ENCODE measurements around the gene FAM168B. TPM values are rescaled to one million over a fixed set of nuclear protein-coding genes. Genes with fewer than 3 reads are reported as not detected.

The FAM168B gene
- polyA plus RNA-seq, 1 donor: 71.6 TPM

DNA sequence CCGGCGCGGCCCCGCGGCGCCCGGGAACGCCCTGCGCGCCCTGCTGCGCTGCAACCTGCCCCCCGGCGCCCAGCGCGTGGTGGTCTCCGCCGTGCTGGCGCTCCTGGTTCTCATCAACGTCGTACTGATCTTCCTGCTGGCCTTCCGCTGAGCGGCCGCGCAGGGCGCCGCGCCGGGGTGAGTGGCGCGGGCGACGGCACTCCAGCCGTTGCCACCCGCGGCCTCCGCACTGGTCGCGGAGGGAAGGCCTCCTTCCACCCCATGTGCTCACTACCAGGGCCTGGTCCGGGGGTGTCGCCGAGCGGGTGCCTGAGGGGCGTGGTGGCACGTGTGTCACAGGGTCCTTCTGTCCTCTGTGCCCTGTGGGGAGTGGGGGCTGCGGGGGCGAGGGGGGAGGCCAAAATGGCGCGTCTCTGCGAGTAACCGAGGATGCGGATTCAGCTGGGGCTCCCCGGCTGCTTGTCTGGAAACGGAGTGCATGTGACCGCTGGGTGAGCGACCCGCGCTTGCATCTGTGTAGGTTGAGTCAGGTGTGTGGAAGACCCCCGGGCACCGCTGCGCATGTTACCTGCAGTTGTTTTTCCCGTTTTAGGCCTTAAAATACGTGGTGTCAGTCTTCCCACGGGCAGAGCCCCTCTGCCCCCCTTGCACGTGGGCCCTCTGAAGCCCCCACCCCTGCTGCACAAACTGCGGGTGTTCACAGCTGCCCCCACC lies 58.0 kb downstream of the FAM168B start:
- WGBS (ENCODE audit: insufficient coverage, low lambda C conversion rate): no CpG with 5 or more reads among the region's 65 CpGs
- peaks cover 65% of the 10 kb centered on the region for H3K27me3 ChIP-seq (ENCODE audit: control insufficient read depth, insufficient read depth, low read length)
- peaks cover 7% of the 10 kb centered on the region for H3K9me3 ChIP-seq (ENCODE audit: control insufficient read depth, low read depth, low read length)
- H3K4me3 ChIP-seq (ENCODE audit: low read length): no peak overlapping the region
- H3K36me3 ChIP-seq (ENCODE audit: control insufficient read depth, insufficient read depth, low read length): no peaks in the 10 kb centered on the region
- no peak overlapping the region for H3K27ac ChIP-seq (ENCODE audit: low read length)
- DNase-seq: no peak
- peaks cover 3% of the 10 kb centered on the region for H3K4me1 ChIP-seq (ENCODE audit: control insufficient read depth, insufficient read depth, low read length)

DNA sequence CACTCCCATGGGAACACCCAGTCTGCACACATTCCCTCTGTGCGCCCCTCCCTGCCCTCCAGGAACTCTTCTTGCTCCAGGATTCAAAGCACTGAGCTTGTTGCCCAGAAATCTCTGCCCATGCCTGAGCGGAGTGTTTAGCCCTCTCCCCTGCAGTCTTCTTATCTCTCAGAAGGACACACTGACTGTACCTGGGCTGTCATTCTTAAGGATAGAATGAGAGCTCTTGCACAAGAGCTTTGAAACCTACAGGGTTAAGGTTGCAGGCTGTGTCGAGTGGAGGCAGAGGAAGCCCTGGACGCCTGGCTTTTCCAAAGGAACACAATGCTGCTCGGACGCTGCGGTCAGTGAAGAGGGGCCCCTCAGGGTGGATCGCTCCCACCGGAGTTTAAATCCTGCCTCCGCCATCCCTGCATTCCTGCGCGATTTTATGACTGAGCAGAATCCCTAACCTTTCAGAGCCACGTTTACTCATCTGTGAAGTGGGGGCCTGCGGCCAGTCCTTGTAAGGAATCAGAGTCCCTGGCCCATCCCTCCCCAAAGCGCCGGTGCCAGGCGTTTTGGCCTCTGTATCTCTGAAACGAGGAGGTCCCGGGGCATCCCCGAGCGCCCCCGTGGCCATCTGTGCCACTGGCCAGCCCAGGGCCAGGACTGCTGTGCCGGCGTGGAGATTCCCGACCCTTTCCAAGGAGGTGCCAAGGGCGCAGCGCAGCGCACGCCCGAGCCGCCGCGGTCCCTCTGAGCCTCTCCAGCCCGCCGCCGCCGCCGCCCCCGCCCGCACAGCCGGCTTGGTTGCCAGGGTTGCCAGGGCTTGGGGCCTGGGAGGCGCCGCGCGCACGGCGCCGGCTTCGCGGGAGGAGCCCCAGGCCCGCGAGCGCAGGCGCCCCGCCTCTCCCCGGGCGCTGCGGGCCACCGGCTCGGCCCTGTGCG lies 58.9 kb downstream of the FAM168B start:
- peak overlapping the region; percentile 18 for H3K4me3 ChIP-seq (ENCODE audit: low read length)
- peaks cover 3% of the 10 kb centered on the region for H3K4me1 ChIP-seq (ENCODE audit: control insufficient read depth, insufficient read depth, low read length)
- no peak overlapping the region for H3K27ac ChIP-seq (ENCODE audit: low read length)
- peaks cover under 1% of the 10 kb centered on the region for H3K9me3 ChIP-seq (ENCODE audit: control insufficient read depth, low read depth, low read length)
- peaks cover 56% of the 10 kb centered on the region for H3K27me3 ChIP-seq (ENCODE audit: control insufficient read depth, insufficient read depth, low read length)
- H3K36me3 ChIP-seq (ENCODE audit: control insufficient read depth, insufficient read depth, low read length): no peaks in the 10 kb centered on the region
- DNase-seq: peak in 1 of 2 donors; percentile 29
- no CpG with 5 or more reads among the region's 61 CpGs for WGBS (ENCODE audit: insufficient coverage, low lambda C conversion rate)

DNA sequence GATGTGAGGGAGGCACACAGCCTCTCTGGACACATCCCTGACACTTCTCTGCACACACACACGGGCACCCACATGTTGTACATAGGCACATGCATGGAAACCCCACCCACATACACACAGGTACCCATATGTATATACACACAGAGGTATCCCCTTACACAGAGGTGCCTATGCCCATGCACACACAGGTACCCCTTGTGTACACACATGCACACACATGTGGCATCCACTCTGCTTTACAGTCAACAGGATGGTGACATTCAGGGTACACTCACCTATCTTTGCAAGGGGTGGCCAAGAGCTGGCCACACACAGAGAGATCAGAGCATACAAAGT lies 59.5 kb downstream of the FAM168B start:
- H3K36me3 ChIP-seq (ENCODE audit: control insufficient read depth, insufficient read depth, low read length): no peaks in the 10 kb centered on the region
- no peak overlapping the region for H3K4me3 ChIP-seq (ENCODE audit: low read length)
- no CpG with 5 or more reads among the region's 1 CpG for WGBS (ENCODE audit: insufficient coverage, low lambda C conversion rate)
- peaks cover 3% of the 10 kb centered on the region for H3K4me1 ChIP-seq (ENCODE audit: control insufficient read depth, insufficient read depth, low read length)
- H3K9me3 ChIP-seq (ENCODE audit: control insufficient read depth, low read depth, low read length): no peaks in the 10 kb centered on the region
- peaks cover 50% of the 10 kb centered on the region for H3K27me3 ChIP-seq (ENCODE audit: control insufficient read depth, insufficient read depth, low read length)
- no peak overlapping the region for H3K27ac ChIP-seq (ENCODE audit: low read length)
- no peak for DNase-seq

DNA sequence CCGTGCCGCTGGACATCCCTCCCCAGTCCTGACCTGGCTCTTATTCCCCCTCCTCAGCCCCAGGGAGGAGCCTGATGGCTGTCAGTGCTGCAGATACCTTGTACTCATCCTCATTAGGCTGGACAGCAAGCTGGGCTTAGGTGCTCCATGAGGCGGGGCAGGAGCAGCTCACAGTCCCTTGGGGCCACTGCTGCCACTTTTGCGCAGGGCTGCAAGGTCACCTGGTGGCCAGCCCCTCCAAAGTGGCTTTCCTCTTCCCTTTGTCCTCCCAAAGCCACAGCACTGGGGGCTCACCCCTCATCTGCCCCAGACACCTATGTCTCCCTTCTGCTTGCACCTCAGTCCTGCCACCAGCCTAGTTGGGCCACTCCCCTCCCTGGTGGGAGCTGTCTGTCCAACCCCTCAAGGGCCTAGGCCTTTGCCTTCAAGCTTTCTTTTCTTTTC lies 60.8 kb downstream of the FAM168B start:
- no peaks in the 10 kb centered on the region for H3K36me3 ChIP-seq (ENCODE audit: control insufficient read depth, insufficient read depth, low read length)
- H3K9me3 ChIP-seq (ENCODE audit: control insufficient read depth, low read depth, low read length): no peaks in the 10 kb centered on the region
- no peak overlapping the region for H3K4me3 ChIP-seq (ENCODE audit: low read length)
- H3K27me3 ChIP-seq (ENCODE audit: control insufficient read depth, insufficient read depth, low read length): peaks cover 40% of the 10 kb centered on the region
- no CpG with 5 or more reads among the region's 4 CpGs for WGBS (ENCODE audit: insufficient coverage, low lambda C conversion rate)
- no peak overlapping the region for H3K27ac ChIP-seq (ENCODE audit: low read length)
- DNase-seq: no peak
- peaks cover 3% of the 10 kb centered on the region for H3K4me1 ChIP-seq (ENCODE audit: control insufficient read depth, insufficient read depth, low read length)

DNA sequence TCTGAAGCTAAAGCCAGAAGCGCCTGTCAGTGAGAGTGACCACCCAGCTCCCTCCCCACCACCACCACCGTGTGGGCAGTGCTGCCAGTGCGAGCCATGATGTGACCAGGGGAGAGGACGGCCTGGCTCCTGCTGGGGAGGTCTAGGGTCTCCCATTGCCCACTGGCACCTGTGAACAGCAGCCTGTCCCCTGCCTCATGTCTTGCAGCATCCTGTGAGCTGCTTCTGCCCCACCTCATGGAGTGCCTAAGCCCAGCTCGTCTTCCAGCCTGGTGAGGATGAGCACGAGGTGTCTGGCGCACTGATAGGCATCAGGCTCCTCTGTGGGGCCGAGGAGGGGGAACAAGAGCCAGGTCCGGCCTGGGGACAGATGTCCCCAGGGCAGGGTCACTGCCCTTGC lies 61.4 kb downstream of the FAM168B start:
- DNase-seq: no peak
- H3K9me3 ChIP-seq (ENCODE audit: control insufficient read depth, low read depth, low read length): no peaks in the 10 kb centered on the region
- peaks cover 34% of the 10 kb centered on the region for H3K27me3 ChIP-seq (ENCODE audit: control insufficient read depth, insufficient read depth, low read length)
- no peak overlapping the region for H3K4me3 ChIP-seq (ENCODE audit: low read length)
- WGBS (ENCODE audit: insufficient coverage, low lambda C conversion rate): no CpG with 5 or more reads among the region's 9 CpGs
- no peak overlapping the region for H3K27ac ChIP-seq (ENCODE audit: low read length)
- H3K4me1 ChIP-seq (ENCODE audit: control insufficient read depth, insufficient read depth, low read length): peaks cover 3% of the 10 kb centered on the region
- no peaks in the 10 kb centered on the region for H3K36me3 ChIP-seq (ENCODE audit: control insufficient read depth, insufficient read depth, low read length)

DNA sequence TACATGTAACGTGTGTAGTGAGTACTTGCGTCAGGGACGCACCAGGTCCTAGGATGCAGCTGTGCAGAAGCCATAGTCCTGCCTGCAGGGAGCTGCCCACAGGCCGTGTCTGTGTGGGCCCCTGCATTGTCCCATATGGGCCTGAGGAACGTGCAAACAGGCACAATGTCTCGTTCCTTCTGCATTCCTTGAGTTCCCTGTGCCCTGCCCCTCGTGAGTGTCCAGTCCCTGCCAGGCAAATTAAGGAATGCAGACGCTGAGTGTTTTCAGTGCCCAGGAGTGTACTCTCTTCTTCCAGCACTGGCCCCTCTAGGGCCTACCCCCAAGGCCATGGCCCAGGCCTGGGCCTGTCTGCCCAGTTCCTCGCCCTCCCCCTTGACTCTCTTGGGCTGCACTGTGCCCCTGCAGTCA lies 61.8 kb downstream of the FAM168B start:
- WGBS (ENCODE audit: insufficient coverage, low lambda C conversion rate): no CpG with 5 or more reads among the region's 9 CpGs
- Histone ChIP-seq H3K27me3 (ENCODE audit: control insufficient read depth, insufficient read depth, low read length) (peaks cover 30% of the 10 kb centered on the region), H3K36me3 (ENCODE audit: control insufficient read depth, insufficient read depth, low read length) (no peaks in the 10 kb centered on the region), H3K9me3 (ENCODE audit: control insufficient read depth, low read depth, low read length) (no peaks in the 10 kb centered on the region), H3K4me1 (ENCODE audit: control insufficient read depth, insufficient read depth, low read length) (peaks cover 3% of the 10 kb centered on the region), H3K4me3 (ENCODE audit: low read length) (no peak overlapping the region), H3K27ac (ENCODE audit: low read length) (no peak overlapping the region)
- DNase-seq: no peak

DNA sequence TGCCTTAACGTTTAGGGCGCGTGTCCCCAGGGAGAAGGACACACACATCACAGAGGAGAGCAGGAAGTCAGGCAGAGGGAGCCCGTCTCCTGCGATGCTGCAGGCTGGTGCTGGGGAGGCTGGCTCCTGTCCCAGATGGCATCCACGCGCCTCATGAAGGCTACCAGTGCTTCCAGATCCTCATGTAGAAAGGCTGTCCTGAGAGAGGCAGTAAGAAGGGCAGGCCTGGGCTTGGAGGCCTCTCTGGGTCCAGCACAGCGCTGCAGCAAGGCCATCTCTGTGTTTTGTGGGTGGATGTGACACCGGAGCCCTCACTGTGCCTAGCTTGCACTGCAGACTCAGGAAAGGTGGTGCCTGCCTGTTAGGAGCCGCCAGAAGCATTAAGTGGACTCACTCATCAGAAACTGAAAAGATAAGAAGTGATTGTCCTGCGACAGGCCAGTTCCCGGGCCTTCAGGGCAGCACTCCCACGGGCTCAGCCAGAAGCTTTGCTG lies 62.7 kb downstream of the FAM168B start:
- no CpG with 5 or more reads among the region's 13 CpGs for WGBS (ENCODE audit: insufficient coverage, low lambda C conversion rate)
- Histone ChIP-seq H3K27ac (ENCODE audit: low read length) (no peak overlapping the region), H3K4me1 (ENCODE audit: control insufficient read depth, insufficient read depth, low read length) (peaks cover 3% of the 10 kb centered on the region), H3K9me3 (ENCODE audit: control insufficient read depth, low read depth, low read length) (no peaks in the 10 kb centered on the region), H3K4me3 (ENCODE audit: low read length) (no peak overlapping the region), H3K36me3 (ENCODE audit: control insufficient read depth, insufficient read depth, low read length) (no peaks in the 10 kb centered on the region), H3K27me3 (ENCODE audit: control insufficient read depth, insufficient read depth, low read length) (peaks cover 23% of the 10 kb centered on the region)
- no peak for DNase-seq

DNA sequence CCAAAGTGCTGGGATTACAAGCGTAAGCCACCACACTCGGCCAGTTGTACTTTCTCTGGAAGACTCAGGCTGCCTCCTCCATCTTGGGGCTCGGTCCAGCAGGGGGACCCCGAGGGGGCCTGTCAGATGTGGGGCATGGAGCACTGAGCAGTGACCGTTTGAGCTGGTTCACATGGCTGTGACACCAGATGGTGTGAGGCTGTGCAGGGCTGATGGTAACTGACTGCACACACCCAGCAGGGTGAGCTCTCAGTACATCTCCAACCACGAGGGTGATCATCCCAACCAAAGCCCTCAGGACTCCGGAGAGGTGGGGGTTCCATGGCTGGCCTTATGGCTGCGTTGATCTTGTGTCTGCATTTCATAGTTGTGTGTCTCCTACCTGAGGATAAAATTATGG lies 63.4 kb downstream of the FAM168B start:
- no CpG with 5 or more reads among the region's 8 CpGs for WGBS (ENCODE audit: insufficient coverage, low lambda C conversion rate)
- Histone ChIP-seq H3K27ac (ENCODE audit: low read length) (no peak overlapping the region), H3K9me3 (ENCODE audit: control insufficient read depth, low read depth, low read length) (no peaks in the 10 kb centered on the region), H3K36me3 (ENCODE audit: control insufficient read depth, insufficient read depth, low read length) (no peaks in the 10 kb centered on the region), H3K4me1 (ENCODE audit: control insufficient read depth, insufficient read depth, low read length) (peaks cover 3% of the 10 kb centered on the region), H3K27me3 (ENCODE audit: control insufficient read depth, insufficient read depth, low read length) (peaks cover 21% of the 10 kb centered on the region), H3K4me3 (ENCODE audit: low read length) (no peak overlapping the region)
- no peak for DNase-seq

DNA sequence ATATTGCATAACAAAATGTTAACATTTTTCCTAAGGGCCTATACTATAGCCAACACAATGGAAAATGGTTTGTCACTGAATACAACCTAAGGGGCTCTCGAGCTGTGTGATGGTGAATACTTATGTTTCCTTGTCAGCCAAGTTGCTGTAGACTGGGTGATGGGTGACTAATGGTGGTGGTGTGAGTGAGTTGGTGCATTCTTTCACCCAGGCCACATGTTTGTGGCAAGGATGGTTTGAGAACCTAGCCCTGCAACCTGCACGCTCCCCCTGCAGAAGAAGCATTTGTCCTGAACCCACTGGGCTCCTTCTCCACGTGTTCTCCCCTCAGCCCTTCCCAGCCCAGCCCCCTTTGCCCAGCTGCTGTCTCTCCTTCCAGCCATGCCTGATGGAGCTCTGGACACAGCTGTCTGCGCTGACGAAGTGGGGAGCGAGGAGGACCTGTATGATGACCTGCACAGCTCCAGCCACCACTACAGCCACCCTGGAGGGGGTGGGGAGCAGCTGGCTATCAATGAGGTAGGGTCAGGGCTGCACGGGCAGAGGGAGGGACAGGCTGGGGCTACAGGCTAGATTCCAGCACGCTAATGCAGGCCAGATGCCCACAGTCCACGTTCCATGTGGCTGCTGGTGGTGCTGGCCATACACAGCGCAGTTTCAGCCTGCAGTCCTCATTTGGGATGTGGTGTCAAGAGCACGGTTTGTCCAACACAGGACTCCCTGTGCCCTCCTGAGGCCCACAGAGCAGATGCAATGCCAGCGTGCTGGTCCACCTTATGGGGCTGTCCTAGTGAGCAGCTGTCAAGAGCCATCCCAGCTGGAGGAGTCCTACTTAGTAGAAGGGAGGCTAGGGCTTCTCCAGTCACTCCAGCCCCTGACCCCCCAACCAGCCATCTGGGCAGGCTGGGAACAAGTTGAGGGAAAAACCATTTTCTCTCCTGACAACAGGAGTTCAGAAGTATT lies 65.4 kb downstream of the FAM168B start:
- no peaks in the 10 kb centered on the region for H3K4me1 ChIP-seq (ENCODE audit: control insufficient read depth, insufficient read depth, low read length)
- H3K27me3 ChIP-seq (ENCODE audit: control insufficient read depth, insufficient read depth, low read length): peaks cover 4% of the 10 kb centered on the region
- no peak overlapping the region for H3K4me3 ChIP-seq (ENCODE audit: low read length)
- no CpG with 5 or more reads among the region's 12 CpGs for WGBS (ENCODE audit: insufficient coverage, low lambda C conversion rate)
- DNase-seq: no peak
- H3K9me3 ChIP-seq (ENCODE audit: control insufficient read depth, low read depth, low read length): no peaks in the 10 kb centered on the region
- H3K36me3 ChIP-seq (ENCODE audit: control insufficient read depth, insufficient read depth, low read length): no peaks in the 10 kb centered on the region
- H3K27ac ChIP-seq (ENCODE audit: low read length): no peak overlapping the region

DNA sequence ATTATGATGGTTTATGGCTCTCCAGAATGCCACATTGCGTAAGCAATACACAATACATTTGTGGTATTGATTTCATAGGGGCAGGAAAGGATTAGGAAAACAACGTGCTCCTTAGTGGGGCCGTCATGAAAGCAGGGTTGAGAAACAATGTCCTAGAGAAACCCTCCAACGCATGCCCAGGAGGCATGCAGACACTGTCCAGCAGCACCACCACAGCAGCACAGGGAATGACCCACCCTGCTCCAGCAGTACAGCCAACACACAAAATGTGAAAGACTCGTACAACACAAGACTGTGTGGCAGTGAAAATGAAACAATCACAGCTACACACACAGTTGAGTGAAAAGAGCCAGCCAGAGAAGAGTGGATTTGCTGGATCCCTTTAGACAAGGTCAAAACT lies 66.3 kb downstream of the FAM168B start:
- Histone ChIP-seq H3K4me1 (ENCODE audit: control insufficient read depth, insufficient read depth, low read length) (no peaks in the 10 kb centered on the region), H3K27ac (ENCODE audit: low read length) (no peak overlapping the region), H3K4me3 (ENCODE audit: low read length) (no peak overlapping the region), H3K9me3 (ENCODE audit: control insufficient read depth, low read depth, low read length) (no peaks in the 10 kb centered on the region), H3K27me3 (ENCODE audit: control insufficient read depth, insufficient read depth, low read length) (peaks cover 4% of the 10 kb centered on the region), H3K36me3 (ENCODE audit: control insufficient read depth, insufficient read depth, low read length) (no peaks in the 10 kb centered on the region)
- WGBS (ENCODE audit: insufficient coverage, low lambda C conversion rate): no CpG with 5 or more reads among the region's 5 CpGs
- no peak for DNase-seq

All from large intestine (tissue), 3 donors.